WTC11 (cell line): Measurements from ENCODE around the gene RGS5. TPM values are rescaled to one million over a fixed set of nuclear protein-coding genes. Genes with fewer than 3 reads are reported as not detected.
A peak's percentile ranks its signal among the peaks of the same experiment; 100 is the strongest.

Experiments
- ATAC-seq: fragments of 200-7000 bp; cut with Tn5 transposase; 2 replicates; pipeline ENCODE4 v1.10.0; 2021; ENCODE audit warnings: mild to moderate bottlenecking, moderate library complexity
- CTCF ChIA-PET: fragments of 300-600 bp; sonication (Branson Sonifier 250); formaldehyde crosslinking; loops from one replicate; lab custom pipeline; 2021; ENCODE audit warnings: antibody characterized with exemption; lab: Charles Lee
- POLR2A ChIA-PET: fragments of 350-600 bp; sonication (Branson Sonifier 250); formaldehyde crosslinking; loops from one replicate; lab custom pipeline; 2021; ENCODE audit warnings: antibody characterized with exemption; lab: Charles Lee
- DNase-seq: peaks from one replicate; pipeline ENCODE4 v3.0.0; 2021; ENCODE audit warnings: low spot score
- H3K27ac Mint-ChIP-seq: 2 replicates; pipeline ENCODE4 v1.8.0; 2021; ENCODE audit warnings: mixed read lengths
- H3K27me3 Mint-ChIP-seq: 2 replicates; pipeline ENCODE4 v1.8.0; 2021; ENCODE audit warnings: low read depth, mild to moderate bottlenecking, moderate library complexity, mixed read lengths
- H3K36me3 Mint-ChIP-seq: 2 replicates; pipeline ENCODE4 v1.8.0; 2021; ENCODE audit warnings: mixed read lengths
- H3K4me1 Mint-ChIP-seq: 2 replicates; pipeline ENCODE4 v1.8.0; 2022; ENCODE audit warnings: mixed read lengths
- H3K4me3 Mint-ChIP-seq: 2 replicates; pipeline ENCODE4 v1.8.0; 2021; ENCODE audit warnings: mild to moderate bottlenecking, moderate library complexity, mixed read lengths
- H3K9me3 Mint-ChIP-seq: 2 replicates; pipeline ENCODE4 v1.8.0; 2021; ENCODE audit warnings: mixed read lengths
- AFF4 ChIP-seq: sonication (generic); formaldehyde crosslinking; IDR thresholded peaks from 2 replicates; pipeline ENCODE4 v1.8.1; 2023; ENCODE audit warnings: mild to moderate bottlenecking, missing genetic modification reagents, borderline replicate concordance
- AR ChIP-seq: fragments of 250-450 bp; sonication (Bioruptor Pico); IDR thresholded peaks from 2 replicates; pipeline ENCODE4 v1.9.0; 2021; ENCODE audit warnings: mild to moderate bottlenecking
- ATF2 ChIP-seq: sonication (generic); formaldehyde crosslinking; IDR thresholded peaks from 2 replicates; pipeline ENCODE4 v1.8.1; 2022; ENCODE audit warnings: low read depth, missing genetic modification reagents, borderline replicate concordance
- E2F5 ChIP-seq: sonication (generic); formaldehyde crosslinking; IDR thresholded peaks from 2 replicates; pipeline ENCODE4 v1.8.1; 2022; ENCODE audit warnings: mild to moderate bottlenecking, moderate library complexity, missing genetic modification reagents
- ELF4 ChIP-seq: sonication (generic); formaldehyde crosslinking; IDR thresholded peaks from 2 replicates; pipeline ENCODE4 v1.8.1; 2022; ENCODE audit warnings: low read depth, mild to moderate bottlenecking, moderate library complexity, missing genetic modification reagents
- GABPB1 ChIP-seq: sonication (generic); formaldehyde crosslinking; IDR thresholded peaks from 2 replicates; pipeline ENCODE4 v1.8.1; 2023; ENCODE audit warnings: mild to moderate bottlenecking, missing genetic modification reagents
- HMGXB4 ChIP-seq: sonication (generic); formaldehyde crosslinking; IDR thresholded peaks from 2 replicates; pipeline ENCODE4 v1.8.1; 2023; ENCODE audit warnings: mild to moderate bottlenecking, moderate library complexity, missing genetic modification reagents
- TEAD4 ChIP-seq: sonication (generic); formaldehyde crosslinking; IDR thresholded peaks from 2 replicates; pipeline ENCODE4 v1.8.0; 2022; ENCODE audit warnings: mild to moderate bottlenecking, missing genetic modification reagents
- TP53 ChIP-seq: sonication (generic); formaldehyde crosslinking; IDR thresholded peaks from 2 replicates; pipeline ENCODE4 v1.8.1; 2023; ENCODE audit warnings: mild to moderate bottlenecking, missing genetic modification reagents
- USF1 ChIP-seq: sonication (generic); formaldehyde crosslinking; IDR thresholded peaks from 2 replicates; pipeline ENCODE4 v1.8.0; 2022; ENCODE audit warnings: mild to moderate bottlenecking, missing genetic modification reagents
- ZNF512 ChIP-seq: sonication (generic); formaldehyde crosslinking; IDR thresholded peaks from 2 replicates; pipeline ENCODE4 v1.8.1; 2022; ENCODE audit warnings: missing genetic modification reagents, borderline replicate concordance
- total RNA-seq: library from RNA; stranded (reverse); gene quantifications from 3 replicates; pipeline ENCODE4 v1.2.3, GENCODE V29; 2021

Gene RGS5
- total RNA-seq, 1 experiment from 2014 or later, result 23.6 TPM

- no peak for TF ChIP-seq AFF4 (CRISPR knock-in tag)
- TF ChIP-seq GABPB1 (CRISPR knock-in tag), result no peak
- TF ChIP-seq ELF4 (CRISPR knock-in tag), result no peak
- no peak for TF ChIP-seq HMGXB4 (CRISPR knock-in tag)
- TF ChIP-seq AR (CRISPR knock-in tag), result no peak
- no peak for TF ChIP-seq TP53 (CRISPR knock-in tag)
- no peak for TF ChIP-seq TEAD4 (CRISPR knock-in tag)
- no peak for TF ChIP-seq ZNF512 (CRISPR knock-in tag)
- TF ChIP-seq ATF2, result no peak
- TF ChIP-seq, all 79 proteins: peak for 0
Measured at GRCh38 chr1:163171826-163172225, 30.9 kb downstream of the RGS5 start (continued).

- Mint-ChIP-seq H3K27ac (no peak overlapping the region), H3K4me1 (peaks cover 46% of the 10 kb centered on the region), H3K27me3 (no peaks in the 10 kb centered on the region), H3K4me3 (no peak overlapping the region), H3K36me3 (no peaks in the 10 kb centered on the region), H3K9me3 (no peaks in the 10 kb centered on the region)
- TF ChIP-seq E2F5 (CRISPR knock-in tag) (no peak), USF1 (no peak)
- DNase-seq (no peak), ATAC-seq (peak; percentile 33; the same call in 1 of the 2 replicates)
- CTCF ChIA-PET, result no interaction called here
- POLR2A ChIA-PET, result no interaction called here
Measured at GRCh38 chr1:163170975-163171676, 31.6 kb downstream of the RGS5 start.
